Stimulated activated CD8-positive, alpha-beta memory T cell treated with anti-CD3 and anti-CD28 coated beads, Interleukin-12 subunit alpha, Interleukin-12 subunit beta, amount 100 ng/mL, for 4 hours (primary cell): ENCODE data around the gene KIAA1586.
"Not testable (repeated sequence)": the region's sequence is repeated elsewhere in the genome, so short reads cannot be mapped to it uniquely, and the experiment has no call there.

Experiments
- DNase-seq: peaks from one replicate; pipeline ENCODE4 v3.0.0-alpha.2; 2020; ENCODE audit warnings: low read depth

The KIAA1586 gene, protein sequence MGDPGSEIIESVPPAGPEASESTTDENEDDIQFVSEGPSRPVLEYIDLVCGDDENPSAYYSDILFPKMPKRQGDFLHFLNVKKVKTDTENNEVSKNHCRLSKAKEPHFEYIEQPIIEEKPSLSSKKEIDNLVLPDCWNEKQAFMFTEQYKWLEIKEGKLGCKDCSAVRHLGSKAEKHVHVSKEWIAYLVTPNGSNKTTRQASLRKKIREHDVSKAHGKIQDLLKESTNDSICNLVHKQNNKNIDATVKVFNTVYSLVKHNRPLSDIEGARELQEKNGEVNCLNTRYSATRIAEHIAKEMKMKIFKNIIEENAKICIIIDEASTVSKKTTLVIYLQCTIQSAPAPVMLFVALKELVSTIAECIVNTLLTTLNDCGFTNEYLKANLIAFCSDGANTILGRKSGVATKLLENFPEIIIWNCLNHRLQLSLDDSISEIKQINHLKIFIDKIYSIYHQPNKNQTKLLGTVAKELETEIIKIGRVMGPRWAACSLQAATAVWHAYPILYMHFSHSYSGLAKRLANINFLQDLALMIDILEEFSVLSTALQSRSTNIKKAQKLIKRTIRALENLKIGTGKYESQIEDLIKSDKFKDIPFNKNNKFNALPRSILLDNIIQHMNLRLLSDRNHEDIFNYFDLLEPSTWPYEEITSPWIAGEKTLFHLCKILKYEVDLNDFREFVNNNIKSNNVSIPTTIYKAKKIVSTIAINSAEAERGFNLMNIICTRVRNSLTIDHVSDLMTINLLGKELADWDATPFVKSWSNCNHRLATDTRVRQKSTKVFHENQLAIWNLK

GRCh38 chr6:57046332-57047256 lies at the start of gene KIAA1586:
TSS of gene KIAA1586 (plus strand) at chr6:57046693. CDS start at chr6:57046756, 63 bp downstream.
- DNase-seq = peak; percentile 59

- DNase-seq = no peak
Observed at GRCh38 chr6:56999049-56999448, 47.4 kb upstream of the KIAA1586 start.

- not testable (repeated sequence) for DNase-seq
Observed at GRCh38 chr6:56999748-57000147, 46.7 kb upstream of the KIAA1586 start.

- DNase-seq = no peak
Observed at GRCh38 chr6:57002197-57002596, 44.3 kb upstream of the KIAA1586 start.

- no peak for DNase-seq
Observed at GRCh38 chr6:57004292-57004691, 42.2 kb upstream of the KIAA1586 start.

DNA sequence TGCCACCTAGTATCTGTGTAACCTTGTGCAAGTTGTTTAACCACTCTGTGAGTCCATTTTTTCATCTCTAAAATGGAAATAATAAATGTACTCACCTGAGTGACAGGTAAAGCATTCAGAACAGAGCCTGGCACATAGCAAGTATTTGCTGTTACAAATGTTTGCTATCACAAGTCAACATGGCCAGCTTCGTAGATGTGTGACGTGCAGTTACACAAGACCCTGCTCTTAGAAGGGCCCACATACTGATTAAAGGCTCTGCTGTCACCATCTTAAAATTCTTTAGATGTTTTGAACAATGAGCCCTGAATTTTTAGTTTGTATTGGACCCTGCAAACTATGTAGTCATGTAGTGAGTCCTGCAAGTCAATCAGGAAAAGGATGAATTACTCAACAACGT lies 40.4 kb upstream of the KIAA1586 start:
- no peak for DNase-seq

- not testable (repeated sequence) for DNase-seq
Observed at GRCh38 chr6:57008069-57008468, 38.4 kb upstream of the KIAA1586 start.

- DNase-seq = no peak
Observed at GRCh38 chr6:57013521-57013926, 33.0 kb upstream of the KIAA1586 start.

DNA sequence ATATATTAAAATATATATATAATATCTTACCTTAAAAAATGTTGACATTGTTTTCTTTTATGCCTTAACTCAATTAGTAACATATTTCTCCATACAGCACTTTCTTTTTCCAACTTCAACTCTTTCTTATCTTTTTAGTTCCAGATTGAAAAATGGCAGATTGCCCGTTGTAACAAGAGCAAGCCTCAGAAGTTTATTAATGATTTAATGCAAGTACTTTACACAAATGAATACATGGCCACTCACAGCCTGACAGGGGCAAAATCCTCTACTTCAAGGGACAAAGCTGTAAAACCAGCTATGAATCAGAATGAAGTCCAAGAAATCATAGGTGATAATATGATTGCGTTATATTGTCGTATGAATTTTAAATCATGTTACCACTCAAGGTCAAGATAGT lies 29.4 kb upstream of the KIAA1586 start:
- DNase-seq = no peak

DNA sequence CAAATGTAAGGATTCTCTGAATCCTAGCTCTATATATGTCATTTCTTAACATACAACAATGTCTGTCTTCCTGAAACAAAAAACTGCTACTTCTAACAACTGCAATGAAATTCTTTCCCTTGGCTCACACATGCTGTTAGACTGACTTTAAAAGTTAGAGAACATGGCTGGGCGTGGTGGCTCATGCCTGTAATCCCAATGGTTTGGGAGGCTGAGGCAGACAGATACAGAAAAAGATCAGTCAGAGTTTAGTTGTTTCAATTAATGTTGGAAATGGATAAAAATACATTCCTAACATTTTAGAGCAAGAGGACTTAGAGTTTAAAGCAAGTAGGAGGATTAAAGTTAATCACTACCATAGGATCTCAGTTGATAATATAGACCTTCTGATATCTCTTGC lies 28.7 kb upstream of the KIAA1586 start:
- no peak for DNase-seq

DNA sequence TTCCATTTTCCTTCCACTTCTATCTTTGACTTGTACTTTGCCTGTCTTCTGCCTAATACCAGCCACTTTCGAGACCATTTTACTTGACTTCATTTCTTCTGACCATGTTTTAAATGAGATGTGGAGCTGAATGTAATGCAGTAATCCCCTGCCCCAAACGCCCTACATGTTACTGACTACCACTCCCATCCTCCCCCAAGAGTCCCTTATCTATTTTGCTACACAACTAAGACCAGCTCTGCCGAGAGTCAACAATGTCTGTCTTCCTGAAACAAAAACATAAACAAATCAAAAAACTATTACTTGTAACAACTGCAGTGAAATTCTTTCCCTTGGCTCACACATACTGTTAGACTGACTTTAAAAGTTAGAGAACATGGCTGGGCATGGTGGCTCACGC lies 27.1 kb upstream of the KIAA1586 start:
- no peak for DNase-seq

GRCh38 chr6:57021086-57021720 lies 25.3 kb upstream of the KIAA1586 start:
- DNase-seq = no peak

DNA sequence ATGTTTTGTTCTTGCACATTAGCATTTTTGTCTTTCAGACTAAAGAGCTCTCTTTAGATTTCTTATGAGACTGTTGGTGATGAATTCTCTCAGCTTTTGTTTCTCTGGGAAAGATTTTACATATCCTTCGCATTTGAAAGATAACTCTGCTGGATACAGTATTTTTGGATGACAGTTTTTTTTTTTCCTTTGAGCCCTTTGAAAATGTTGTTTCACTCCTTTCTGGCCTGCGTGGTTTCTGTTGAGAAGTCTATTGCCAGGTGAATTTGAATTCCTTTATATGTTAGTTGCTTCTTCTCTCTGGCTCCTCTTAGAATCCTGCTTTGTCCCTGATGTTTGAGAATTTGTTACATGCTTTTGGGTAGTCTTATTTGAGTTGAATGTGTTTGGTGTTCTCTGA lies 22.2 kb upstream of the KIAA1586 start:
- DNase-seq = no peak

DNA sequence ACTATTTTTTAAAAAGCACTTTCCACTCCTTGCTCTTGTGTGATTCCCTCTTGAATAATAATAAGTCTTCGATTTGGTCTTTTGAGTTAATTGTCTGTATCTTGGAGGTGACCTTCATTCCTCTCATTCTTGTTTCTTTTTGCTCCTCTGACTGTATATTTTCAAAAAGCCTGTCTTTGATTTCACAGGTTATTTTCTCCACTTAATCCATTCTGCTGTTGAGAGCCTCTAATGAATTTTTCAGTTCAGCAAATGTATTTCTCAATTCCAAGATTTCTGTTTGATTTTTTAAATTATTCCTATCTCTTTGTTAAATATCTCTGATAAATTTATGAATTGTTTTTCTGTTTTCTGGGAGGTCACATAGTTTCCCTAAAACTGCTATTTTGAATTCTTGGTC lies 21.7 kb upstream of the KIAA1586 start:
- no peak for DNase-seq

GRCh38 chr6:57026001-57026400 lies 20.5 kb upstream of the KIAA1586 start:
- no peak for DNase-seq

- no peak for DNase-seq
Observed at GRCh38 chr6:57027301-57027700, 19.2 kb upstream of the KIAA1586 start.

- no peak for DNase-seq
Observed at GRCh38 chr6:57029213-57029612, 17.3 kb upstream of the KIAA1586 start.

DNA sequence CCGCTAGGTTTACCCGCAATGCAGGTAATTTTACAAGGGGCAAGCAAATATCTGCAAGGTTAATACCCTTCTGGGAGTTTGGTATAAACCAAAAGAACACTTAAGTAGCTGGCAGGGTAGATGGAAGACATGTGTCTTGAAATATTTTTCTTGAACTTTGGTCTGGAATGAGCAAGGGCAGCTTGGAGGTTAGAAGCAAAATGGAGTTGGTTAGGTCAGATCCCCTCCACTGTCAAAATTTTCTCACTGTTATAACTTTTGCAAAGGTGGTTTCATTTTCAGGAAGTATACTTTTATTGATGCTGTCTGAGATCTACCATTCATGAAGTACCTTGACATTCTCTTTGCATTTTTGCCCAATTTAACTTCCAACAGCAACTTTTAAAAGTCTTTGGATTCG lies 13.3 kb upstream of the KIAA1586 start:
- no peak for DNase-seq

GRCh38 chr6:57035549-57035948 lies 10.9 kb upstream of the KIAA1586 start:
- no peak for DNase-seq

GRCh38 chr6:57038906-57039305 lies 7.6 kb upstream of the KIAA1586 start:
- DNase-seq = no peak

DNA sequence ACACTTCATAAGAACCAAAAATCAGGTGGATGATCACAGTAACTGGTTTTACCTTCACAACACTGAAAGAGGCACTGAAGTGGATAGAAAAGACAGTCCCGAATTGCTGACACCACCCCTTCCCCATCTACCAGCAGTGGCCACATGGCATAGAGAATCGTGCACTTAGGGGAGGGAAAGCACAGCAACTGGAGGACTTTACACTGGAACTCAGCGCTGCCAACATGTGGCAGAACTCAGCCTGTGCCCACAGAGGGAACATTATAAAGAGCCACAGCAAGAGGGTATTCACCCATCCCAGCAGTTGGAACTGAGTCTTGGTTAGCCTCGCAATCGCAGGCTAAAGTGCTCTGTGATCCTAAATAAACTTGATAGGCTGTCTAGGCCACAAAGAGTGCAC lies 6.5 kb upstream of the KIAA1586 start:
- DNase-seq = no peak

DNA sequence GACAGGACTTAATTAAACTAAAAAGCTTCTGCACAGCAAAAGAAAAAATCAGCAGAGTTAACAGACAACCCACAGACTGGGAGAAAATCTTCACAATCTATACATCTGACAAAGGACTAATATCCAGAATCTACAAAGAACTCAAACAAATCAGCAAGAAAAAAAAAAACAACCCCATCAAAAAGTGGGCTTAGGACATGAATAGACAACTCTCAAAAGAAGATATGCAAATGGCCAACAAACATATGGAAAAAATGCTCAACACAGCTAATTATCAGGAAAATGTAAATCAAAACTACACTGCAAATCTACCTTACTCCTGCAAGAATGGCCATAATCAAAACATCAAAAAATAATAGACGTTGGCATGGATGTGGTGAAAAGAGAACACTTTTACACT lies 2.4 kb upstream of the KIAA1586 start:
- DNase-seq = not testable (repeated sequence)
